Stimulated activated naive CD4-positive, alpha-beta T cell (primary cell): Measurements from ENCODE around the gene NLGN4X.
A peak's percentile ranks its signal among the peaks of the same experiment; 100 is the strongest.
"Not testable (repeated sequence)": the region's sequence is repeated elsewhere in the genome, so short reads cannot be mapped to it uniquely, and the experiment has no call there.

Source experiments
- DNase-seq, 6 experiments: peaks; one replicate each; lab custom pipeline; 2025; lab: John Stamatoyannopoulos, UW

The NLGN4X gene

GRCh38 chrX:6005856-6006255, 222.8 kb downstream of the NLGN4X start:
- no peak for DNase-seq

DNA sequence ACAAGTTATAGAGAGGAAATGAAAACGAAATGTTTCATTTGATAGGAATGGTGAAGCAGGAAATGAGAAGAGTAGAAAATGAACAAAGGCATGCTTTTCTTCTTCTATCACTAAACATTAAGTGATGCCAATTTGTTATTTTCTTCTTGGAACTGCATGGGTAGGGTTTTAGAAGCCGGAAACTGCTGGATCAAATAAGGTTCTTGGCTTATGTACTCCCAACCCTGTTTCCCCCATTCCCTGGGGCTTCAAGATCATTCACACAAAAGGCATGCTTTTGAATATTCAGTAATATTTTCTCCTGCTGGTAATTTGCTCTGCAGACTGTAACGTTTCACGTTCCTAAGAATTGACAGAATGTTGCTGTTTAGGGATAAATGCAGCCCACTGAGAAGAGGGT, 224.1 kb downstream of the NLGN4X start:
- DNase-seq: no peak

DNA sequence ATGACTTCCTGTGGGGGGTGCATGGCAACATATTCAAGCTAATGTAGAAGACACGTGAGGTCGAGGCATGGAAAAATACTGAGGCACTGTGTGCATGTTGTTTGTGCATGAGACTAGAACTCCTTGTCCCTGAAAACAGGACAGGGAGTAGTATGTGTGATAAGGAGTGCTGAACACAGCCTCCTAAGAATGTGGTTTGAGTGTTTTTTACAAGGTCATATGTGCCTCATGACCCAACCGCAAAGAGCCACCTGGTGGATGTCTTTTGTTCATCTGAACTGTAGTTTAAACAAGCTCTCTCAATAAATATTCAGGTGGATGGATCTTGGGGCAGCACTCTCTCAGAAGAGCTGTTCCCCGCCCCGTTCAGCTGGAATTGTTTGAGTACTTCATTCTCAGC, 226.6 kb downstream of the NLGN4X start:
- no peak for DNase-seq

DNA sequence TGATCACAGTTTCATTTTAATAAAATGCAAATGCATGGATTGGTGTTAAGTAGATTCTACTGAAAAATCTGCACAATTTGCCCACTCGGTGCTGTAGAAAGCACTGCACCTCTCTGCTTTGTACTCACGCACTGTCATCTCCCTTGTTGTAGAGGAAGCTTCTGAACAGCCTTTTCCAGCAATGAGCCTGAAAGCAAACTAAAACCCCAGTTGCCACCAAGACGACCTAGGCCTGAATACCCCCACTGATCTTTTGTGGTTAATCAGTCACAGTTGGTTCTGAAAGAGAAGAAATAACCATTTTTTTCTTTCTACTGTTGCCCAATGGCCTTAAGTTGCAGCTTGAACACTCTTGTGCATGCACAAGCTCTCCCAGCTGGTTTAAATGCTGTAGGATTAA, 229.8 kb downstream of the NLGN4X start:
- no peak for DNase-seq

- no peak for DNase-seq
These were observed 230.2 kb downstream of the NLGN4X start for GRCh38 chrX:5998456-5998855.

DNA sequence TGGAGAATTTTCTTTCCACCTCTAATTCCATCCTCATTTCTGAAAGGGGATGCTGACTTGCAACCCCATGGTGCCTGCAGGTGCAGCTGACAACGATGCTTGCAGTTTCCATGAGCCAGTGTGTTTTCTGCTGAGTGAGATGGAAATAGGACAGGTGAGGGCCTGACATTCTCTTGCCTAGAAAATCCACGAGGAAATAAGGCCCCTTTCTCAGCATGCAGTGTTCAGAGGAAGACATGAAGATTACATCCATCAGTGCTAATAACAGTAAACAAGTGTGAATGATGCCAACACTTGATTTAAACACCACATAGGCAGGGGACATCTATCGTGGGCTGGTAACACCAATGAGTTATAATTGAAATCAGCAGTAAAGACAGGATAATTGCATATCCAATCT, 237.3 kb downstream of the NLGN4X start:
- no peak for DNase-seq

DNA sequence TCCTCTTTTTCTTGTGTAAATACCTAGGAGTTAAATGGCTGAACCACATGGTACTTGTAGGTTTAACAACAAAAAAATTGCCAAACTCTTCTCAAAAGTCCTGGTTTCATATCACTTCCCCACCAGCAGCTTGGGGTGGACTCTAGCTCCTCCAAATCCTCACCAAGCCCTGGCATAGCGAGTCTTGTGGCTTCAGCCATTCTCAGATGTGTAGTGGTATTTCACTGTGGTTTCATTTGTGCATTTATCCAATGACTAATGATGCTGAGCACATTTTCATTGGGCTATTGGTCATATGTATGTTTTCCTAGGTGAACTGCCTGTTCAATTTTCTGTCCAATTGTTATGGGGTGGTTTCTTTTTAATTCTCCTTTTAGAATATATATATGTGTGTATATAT, 249.3 kb downstream of the NLGN4X start:
- DNase-seq: no peak

DNA sequence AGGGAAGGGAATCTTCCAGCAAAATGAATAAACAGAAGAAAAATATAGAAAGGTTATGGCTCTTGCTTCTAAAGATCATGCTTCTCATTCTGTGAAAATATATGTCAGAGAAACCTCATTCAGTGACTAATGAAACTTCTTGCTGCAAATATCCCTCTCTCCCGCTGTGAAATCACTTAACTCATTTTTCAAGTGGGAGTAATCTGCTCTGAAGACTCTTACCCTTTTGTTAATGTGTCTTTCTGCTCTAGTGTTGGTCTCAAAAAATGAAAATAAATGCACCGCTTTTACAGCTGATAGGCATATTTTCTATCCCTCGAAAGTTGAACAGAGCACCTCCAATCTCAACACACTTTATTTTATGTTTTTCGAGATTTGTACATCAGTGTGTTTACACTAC, 252.3 kb downstream of the NLGN4X start:
- DNase-seq: no peak

DNA sequence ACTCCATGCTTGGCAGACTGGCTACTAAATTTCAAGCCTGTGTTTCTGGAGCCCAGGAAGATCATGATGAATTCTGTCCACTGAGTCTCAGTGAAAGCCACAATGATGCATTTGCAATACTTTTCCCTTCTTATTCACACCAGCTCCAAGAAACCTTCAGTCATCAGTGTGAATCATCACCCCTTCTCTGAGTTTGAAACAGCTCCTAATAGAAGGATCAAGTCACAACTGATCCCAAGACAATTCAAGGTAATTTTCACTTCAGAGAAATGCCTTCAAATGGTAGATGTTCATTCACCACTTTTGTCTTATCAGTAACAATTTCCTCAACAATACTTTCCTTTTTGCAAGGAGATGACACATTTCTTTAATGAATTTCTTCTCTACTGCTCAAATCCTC, 257.4 kb downstream of the NLGN4X start:
- no peak for DNase-seq

DNA sequence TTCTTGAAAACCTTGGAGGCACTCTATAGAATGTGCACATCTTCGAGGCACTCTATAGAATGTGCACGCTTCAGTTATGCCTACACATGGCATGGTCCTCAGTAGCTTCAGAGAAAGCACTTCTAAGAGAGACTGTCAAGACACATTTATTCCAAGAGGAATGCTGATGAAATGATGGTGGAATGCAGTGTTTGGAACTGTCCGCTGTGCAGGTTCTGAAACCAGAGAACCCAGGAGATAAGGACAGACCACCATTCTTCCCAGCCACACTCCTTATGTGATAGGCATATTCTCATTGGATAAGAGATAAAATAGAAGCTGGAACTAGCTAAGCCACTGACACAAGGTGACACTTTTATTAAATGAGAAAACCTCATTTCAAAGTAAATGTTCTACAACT, 263.3 kb downstream of the NLGN4X start:
- no peak for DNase-seq

DNA sequence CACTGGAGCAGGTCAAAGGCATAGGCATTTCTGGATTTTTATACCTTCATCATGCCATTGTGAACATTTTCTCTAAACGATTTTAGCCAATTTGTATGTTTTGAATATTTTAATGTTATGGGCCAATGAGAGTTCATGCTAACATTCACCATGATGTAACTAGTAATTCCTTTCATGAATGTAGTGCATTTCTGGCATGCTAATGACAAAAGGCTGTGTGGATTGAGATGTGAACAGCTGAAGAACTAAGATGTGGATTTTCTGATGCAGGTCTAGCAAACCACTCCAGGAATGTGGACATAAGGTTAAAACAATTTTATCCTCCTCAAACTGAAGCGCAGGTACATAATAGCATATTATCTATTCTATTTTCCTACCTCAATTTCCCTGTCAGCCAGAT, 269.4 kb downstream of the NLGN4X start:
- no peak for DNase-seq

- DNase-seq: no peak
These were observed 270.1 kb downstream of the NLGN4X start for GRCh38 chrX:5958523-5958922.

DNA sequence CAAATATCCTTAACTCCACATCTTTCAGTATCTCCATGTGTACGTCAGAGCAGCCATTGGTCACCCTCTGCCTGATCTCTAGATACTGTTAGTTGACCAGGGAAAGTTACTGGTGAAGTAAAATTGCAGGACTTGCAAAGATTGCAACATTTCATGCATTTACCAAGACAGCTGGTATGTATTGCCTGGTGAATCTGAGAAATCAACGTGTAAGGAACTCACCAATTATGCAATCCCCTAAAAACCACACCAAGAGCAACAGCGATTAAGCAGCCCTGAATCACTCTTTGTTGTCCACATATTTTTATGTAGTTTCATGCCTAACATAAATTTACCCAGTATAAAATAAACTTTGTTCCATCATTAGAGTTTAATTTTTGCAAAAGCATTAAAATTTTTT, 271.2 kb downstream of the NLGN4X start:
- no peak for DNase-seq

DNA sequence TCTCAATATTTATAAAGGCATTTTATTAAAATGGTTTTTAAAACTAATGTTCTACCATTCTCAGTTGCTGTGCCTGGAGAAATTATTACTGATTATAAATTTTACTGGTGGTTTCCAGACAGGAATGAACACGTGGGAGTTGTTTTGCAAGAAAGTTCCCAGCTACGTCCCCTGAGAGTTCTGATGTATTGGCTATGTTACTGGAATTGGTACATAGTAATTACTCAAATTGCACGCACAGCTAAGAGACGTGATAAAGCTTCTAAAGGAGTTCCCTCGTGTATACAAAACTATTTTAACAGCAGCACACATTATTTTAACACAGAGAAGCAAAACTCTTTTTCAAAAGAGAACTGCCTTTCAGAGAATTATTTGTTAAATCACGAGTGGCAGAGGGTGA, 292.2 kb downstream of the NLGN4X start:
- no peak for DNase-seq

DNA sequence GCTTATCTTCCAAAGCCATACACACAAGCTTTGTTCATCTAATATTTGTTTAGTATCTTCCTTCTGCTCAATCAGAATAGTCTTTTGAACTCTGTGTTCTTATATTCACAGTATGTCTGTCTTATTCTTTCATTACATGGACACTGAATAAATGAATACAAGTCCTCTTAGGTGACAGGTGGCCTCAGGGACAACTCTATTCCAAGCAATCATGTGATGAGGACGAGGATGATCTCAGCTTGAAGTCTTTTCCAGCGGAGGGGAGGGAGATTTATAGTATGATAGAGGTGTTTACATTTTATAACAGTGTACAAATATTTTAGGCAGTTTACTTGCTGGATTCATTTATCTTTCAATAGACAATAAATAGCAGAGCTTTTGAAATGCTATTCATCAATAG, 300.4 kb downstream of the NLGN4X start:
- DNase-seq: no peak

DNA sequence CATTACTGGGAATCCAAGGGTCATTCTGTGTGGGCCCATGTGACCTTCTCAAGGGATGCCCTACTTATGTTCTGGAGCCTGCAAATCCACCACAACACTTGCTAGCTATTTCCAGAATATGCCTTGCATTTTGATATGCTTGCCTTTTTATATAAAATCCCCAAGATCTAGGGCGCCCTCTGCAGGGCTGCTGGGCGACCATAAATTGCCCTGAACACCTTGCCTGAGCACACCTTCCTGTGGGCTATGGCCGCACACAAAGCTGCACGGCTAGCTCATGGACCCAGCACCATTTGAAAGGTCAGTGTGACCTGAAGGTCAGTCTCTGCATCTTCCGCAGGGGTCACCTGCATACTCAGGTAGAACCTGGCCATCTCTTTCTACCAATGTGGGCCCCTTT, 311.7 kb downstream of the NLGN4X start:
- DNase-seq: no peak

DNA sequence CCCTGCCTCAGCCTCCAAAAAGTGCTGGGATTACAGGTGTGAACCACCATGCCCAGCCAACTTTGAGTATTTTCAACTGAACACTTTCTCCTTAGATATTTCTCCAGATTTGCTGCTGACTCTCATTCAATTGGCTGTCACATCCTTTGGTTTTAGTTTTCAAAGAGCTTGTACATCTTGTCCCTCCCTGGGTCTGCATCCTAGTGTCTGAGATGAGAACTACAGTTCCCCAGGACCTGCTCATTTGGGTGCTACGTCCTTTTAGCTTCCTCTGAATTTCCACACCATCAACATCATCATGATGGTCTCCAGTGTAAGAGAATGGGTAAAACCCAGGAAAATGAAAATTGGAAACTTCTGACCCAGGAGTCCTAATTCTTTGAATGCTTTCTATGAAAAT, 312.9 kb downstream of the NLGN4X start:
- DNase-seq: no peak

- peak in 1 of 6 experiments; percentile 0 for DNase-seq
These were observed 321.5 kb downstream of the NLGN4X start for GRCh38 chrX:5907207-5907606.

GRCh38 chrX:5903586-5904190, 325.0 kb downstream of the NLGN4X start:
- DNase-seq: not testable (repeated sequence)

DNA sequence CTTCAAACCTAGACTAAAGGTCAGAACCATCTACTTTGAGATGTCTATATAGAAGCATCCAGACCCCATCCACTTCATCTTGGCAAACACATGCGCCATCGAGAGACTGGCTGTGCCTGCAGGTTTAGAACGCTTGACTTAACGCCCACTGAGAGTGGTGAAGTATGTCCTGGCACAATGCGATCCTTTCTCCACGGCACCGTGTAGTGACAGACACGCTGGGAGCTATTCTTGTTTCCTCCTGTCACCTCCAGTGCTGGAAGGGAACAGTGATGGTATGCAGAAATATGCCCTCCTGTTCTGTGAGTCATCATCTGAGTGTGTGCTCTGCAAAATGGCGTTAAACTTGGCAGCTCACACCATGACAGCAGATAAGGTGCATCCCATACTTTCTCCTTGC, 330.2 kb downstream of the NLGN4X start:
- DNase-seq: no peak

- DNase-seq: peak in 1 of 6 experiments; percentile 0
These were observed 337.3 kb downstream of the NLGN4X start for GRCh38 chrX:5891378-5891777.

- DNase-seq: no peak
These were observed 351.6 kb downstream of the NLGN4X start for GRCh38 chrX:5876984-5877596.

DNA sequence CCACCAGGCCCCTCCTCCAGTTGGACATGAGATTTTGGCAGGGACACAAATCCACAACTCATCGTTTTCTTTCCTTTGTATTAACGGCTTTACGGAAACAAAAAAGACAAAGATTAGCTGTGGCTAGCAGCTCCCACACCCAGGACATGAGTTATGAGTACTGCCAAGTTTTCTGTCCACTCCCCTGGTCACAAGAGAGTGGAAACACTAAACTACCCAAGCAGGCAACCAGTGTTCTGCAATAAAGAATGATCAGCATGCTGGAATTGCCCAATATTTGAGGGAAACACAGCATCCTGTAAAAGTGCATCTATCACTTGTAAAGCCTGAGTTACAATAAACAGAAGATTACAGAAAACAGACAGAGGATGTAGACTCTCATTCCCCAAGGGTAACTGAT, 358.4 kb downstream of the NLGN4X start:
- no peak for DNase-seq

DNA sequence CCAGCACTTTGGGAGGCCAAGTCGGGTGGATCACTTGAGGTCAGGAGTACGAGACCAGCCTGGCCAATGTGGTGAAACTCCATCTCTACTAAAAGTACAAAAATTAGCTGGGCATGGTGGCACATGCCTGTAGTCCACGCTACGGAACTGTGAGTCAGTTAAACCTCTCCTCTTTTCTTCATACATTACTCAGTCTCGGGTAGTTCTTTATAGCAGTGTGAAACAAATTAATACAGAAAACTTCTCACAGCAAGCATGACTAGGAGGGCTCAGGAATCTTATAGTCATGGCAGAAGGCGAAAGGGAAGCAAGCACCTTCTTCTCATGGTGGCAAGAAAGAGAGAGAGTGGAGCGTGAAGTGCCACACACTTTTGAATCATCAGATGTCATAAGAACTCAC, 358.9 kb downstream of the NLGN4X start:
- no peak for DNase-seq
